Suppressor macrophage (primary cell): ENCODE measurements around the gene CASP12.

ENCODE experiments used
- DNase-seq, 4 experiments: peaks; one replicate each; pipeline ENCODE4 v3.0.0-alpha.2; 2020 to 2022

CASP12 gene

GRCh38 chr11:104891135-104891534, 7.1 kb downstream of the CASP12 start:
- DNase-seq, result no peak

GRCh38 chr11:104883342-104883741, 14.9 kb downstream of the CASP12 start:
- no peak for DNase-seq

- no peak for DNase-seq
Measured at GRCh38 chr11:104881117-104881794, 17.0 kb downstream of the CASP12 start.

GRCh38 chr11:104879514-104880190, 18.6 kb downstream of the CASP12 start:
- no peak for DNase-seq

- peak in 1 of 4 experiments; percentile 36 for DNase-seq
Measured at GRCh38 chr11:104876861-104877431, 21.3 kb downstream of the CASP12 start.

- DNase-seq, result no peak
Measured at GRCh38 chr11:104876324-104876723, 21.9 kb downstream of the CASP12 start.

GRCh38 chr11:104873252-104873651, 25.0 kb downstream of the CASP12 start:
- DNase-seq, result no peak

- no peak for DNase-seq
Measured at GRCh38 chr11:104872393-104872792, 25.9 kb downstream of the CASP12 start.

GRCh38 chr11:104870910-104871309, 27.4 kb downstream of the CASP12 start:
- no peak for DNase-seq

GRCh38 chr11:104866815-104867214, 31.4 kb downstream of the CASP12 start:
- no peak for DNase-seq

GRCh38 chr11:104858882-104859775, 39.1 kb downstream of the CASP12 start:
- DNase-seq, result peak in 2 of 4 experiments; percentile 8 to 26

GRCh38 chr11:104856607-104857006, 41.7 kb downstream of the CASP12 start:
- peak; percentile 31 to 80 (median 62) for DNase-seq

GRCh38 chr11:104855965-104856364, 42.3 kb downstream of the CASP12 start:
- DNase-seq, result no peak

GRCh38 chr11:104853276-104853675, 45.0 kb downstream of the CASP12 start:
- DNase-seq, result no peak

GRCh38 chr11:104852811-104853210, 45.4 kb downstream of the CASP12 start:
- DNase-seq, result no peak

- DNase-seq, result no peak
Measured at GRCh38 chr11:104846216-104846615, 52.0 kb downstream of the CASP12 start.

- DNase-seq, result peak in 2 of 4 experiments; percentile 81
Measured at GRCh38 chr11:104844451-104844850, 53.8 kb downstream of the CASP12 start.

- peak in 2 of 4 experiments; percentile 18 to 37 for DNase-seq
Measured at GRCh38 chr11:104843150-104843836, 55.0 kb downstream of the CASP12 start.

GRCh38 chr11:104841973-104842525, 56.2 kb downstream of the CASP12 start:
- peak in 2 of 4 experiments; percentile 3 to 28 for DNase-seq

GRCh38 chr11:104841185-104841584, 57.1 kb downstream of the CASP12 start:
- no peak for DNase-seq

- DNase-seq, result no peak
Measured at GRCh38 chr11:104837969-104838639, 60.2 kb downstream of the CASP12 start.
